C4-2B (cell line): ENCODE data around the gene B4GALT6.

ENCODE experiments used
- ZFX ChIP-seq: fragments of 450-650 bp; IDR thresholded peaks from 2 replicates; pipeline ENCODE4 v1.6.1; 2017
- TF ChIP-seq, protein P1 (sequence below): fragments of 450-650 bp; conservative IDR thresholded peaks from 2 replicates; pipeline ENCODE4 v1.5.1; 2017; ENCODE audit warnings: mild to moderate bottlenecking

GRCh38 chr18:31616586-31616985 is 67.8 kb downstream of the B4GALT6 start:
- TF ChIP-seq, protein P1, sequence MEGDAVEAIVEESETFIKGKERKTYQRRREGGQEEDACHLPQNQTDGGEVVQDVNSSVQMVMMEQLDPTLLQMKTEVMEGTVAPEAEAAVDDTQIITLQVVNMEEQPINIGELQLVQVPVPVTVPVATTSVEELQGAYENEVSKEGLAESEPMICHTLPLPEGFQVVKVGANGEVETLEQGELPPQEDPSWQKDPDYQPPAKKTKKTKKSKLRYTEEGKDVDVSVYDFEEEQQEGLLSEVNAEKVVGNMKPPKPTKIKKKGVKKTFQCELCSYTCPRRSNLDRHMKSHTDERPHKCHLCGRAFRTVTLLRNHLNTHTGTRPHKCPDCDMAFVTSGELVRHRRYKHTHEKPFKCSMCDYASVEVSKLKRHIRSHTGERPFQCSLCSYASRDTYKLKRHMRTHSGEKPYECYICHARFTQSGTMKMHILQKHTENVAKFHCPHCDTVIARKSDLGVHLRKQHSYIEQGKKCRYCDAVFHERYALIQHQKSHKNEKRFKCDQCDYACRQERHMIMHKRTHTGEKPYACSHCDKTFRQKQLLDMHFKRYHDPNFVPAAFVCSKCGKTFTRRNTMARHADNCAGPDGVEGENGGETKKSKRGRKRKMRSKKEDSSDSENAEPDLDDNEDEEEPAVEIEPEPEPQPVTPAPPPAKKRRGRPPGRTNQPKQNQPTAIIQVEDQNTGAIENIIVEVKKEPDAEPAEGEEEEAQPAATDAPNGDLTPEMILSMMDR, result no peak
- TF ChIP-seq ZFX, result no peak
